H9 (cell line): ENCODE data around the gene NID1. TPM values are rescaled to one million over a fixed set of nuclear protein-coding genes. Genes with fewer than 3 reads are reported as not detected.

Source experiments
- DNase-seq: peaks from one replicate; pipeline ENCODE4 v3.0.0-alpha.2; 2017
- H2AFZ ChIP-seq: one replicate; pipeline ENCODE4 v1.6.1; 2013; ENCODE audit warnings: mild to moderate bottlenecking, low read length, control low read depth, moderate library complexity
- H2AK5ac ChIP-seq: 2 replicates; pipeline ENCODE4 v1.6.1; 2013; ENCODE audit warnings: low read length, control low read depth, mixed read lengths; ENCODE audit not compliant: insufficient read length
- H2BK120ac ChIP-seq: one replicate; pipeline ENCODE4 v1.6.1; 2013; ENCODE audit warnings: low read depth, mild to moderate bottlenecking, low read length, control low read depth, inconsistent platforms; ENCODE audit not compliant: poor library complexity, severe bottlenecking
- H2BK12ac ChIP-seq: 2 replicates; pipeline ENCODE4 v1.6.1; 2013; ENCODE audit warnings: low read length, control low read depth, mixed read lengths, low read depth; ENCODE audit not compliant: insufficient read length
- H2BK15ac ChIP-seq: 2 replicates; pipeline ENCODE4 v1.6.1; 2013; ENCODE audit warnings: low read depth, low read length, control low read depth
- H2BK20ac ChIP-seq: one replicate; pipeline ENCODE4 v1.6.1; 2013; ENCODE audit warnings: low read depth, mild to moderate bottlenecking, low read length, control low read depth, inconsistent platforms; ENCODE audit not compliant: poor library complexity, severe bottlenecking
- H2BK5ac ChIP-seq: 2 replicates; pipeline ENCODE4 v1.6.1; 2013; ENCODE audit warnings: low read length, control low read depth, mixed read lengths; ENCODE audit not compliant: insufficient read length
- H3K14ac ChIP-seq: 2 replicates; pipeline ENCODE4 v1.6.1; 2013; ENCODE audit warnings: low read length, control low read depth; ENCODE audit not compliant: insufficient read depth
- H3K18ac ChIP-seq: 2 replicates; pipeline ENCODE4 v1.6.1; 2013; ENCODE audit warnings: low read depth, mild to moderate bottlenecking, mixed read lengths, low read length, control low read depth; ENCODE audit not compliant: insufficient read length
- H3K23ac ChIP-seq: 2 replicates; pipeline ENCODE4 v1.6.1; 2013; ENCODE audit warnings: low read length, control low read depth, mixed read lengths, low read depth; ENCODE audit not compliant: insufficient read length
- H3K23me2 ChIP-seq: 2 replicates; pipeline ENCODE4 v1.6.1; 2013; ENCODE audit warnings: low read depth, mild to moderate bottlenecking, mixed read lengths, low read length, control low read depth; ENCODE audit not compliant: insufficient read length, poor library complexity, severe bottlenecking
- H3K27ac ChIP-seq: 2 replicates; pipeline ENCODE4 v1.5.1; 2013; ENCODE audit warnings: low read length, control low read depth, mixed read lengths, low read depth; ENCODE audit not compliant: insufficient read length
- H3K27me3 ChIP-seq: 2 replicates; pipeline ENCODE4 v1.6.1; 2013; ENCODE audit warnings: low read length, control low read depth, inconsistent platforms; ENCODE audit not compliant: insufficient read depth
- H3K4ac ChIP-seq: 2 replicates; pipeline ENCODE4 v1.6.1; 2013; ENCODE audit warnings: low read depth, mild to moderate bottlenecking, control low read depth, inconsistent platforms, low read length, moderate library complexity
- H3K4me1 ChIP-seq: 2 replicates; pipeline ENCODE4 v1.6.1; 2013; ENCODE audit warnings: low read length, control low read depth, inconsistent platforms; ENCODE audit not compliant: insufficient read depth
- H3K4me2 ChIP-seq: 2 replicates; pipeline ENCODE4 v1.6.1; 2013; ENCODE audit warnings: low read length, control low read depth, mixed read lengths; ENCODE audit not compliant: insufficient read length, insufficient read depth
- H3K56ac ChIP-seq: 2 replicates; pipeline ENCODE4 v1.6.1; 2013; ENCODE audit warnings: low read depth, mild to moderate bottlenecking, mixed read lengths, low read length, control low read depth; ENCODE audit not compliant: insufficient read length
- H3K79me1 ChIP-seq: 2 replicates; pipeline ENCODE4 v1.6.1; 2013; ENCODE audit warnings: low read depth, mild to moderate bottlenecking, moderate library complexity, low read length, control low read depth, inconsistent platforms; ENCODE audit not compliant: insufficient read depth, poor library complexity, severe bottlenecking
- H3K79me2 ChIP-seq: 2 replicates; pipeline ENCODE4 v1.6.1; 2013; ENCODE audit warnings: low read length, control low read depth, inconsistent platforms; ENCODE audit not compliant: insufficient read depth
- H3K9ac ChIP-seq: 2 replicates; pipeline ENCODE4 v1.6.1; 2013; ENCODE audit warnings: low read length, control low read depth, mixed read lengths; ENCODE audit not compliant: insufficient read length; ENCODE audit errors: extremely low read depth
- H3K9me3 ChIP-seq: one replicate; pipeline ENCODE4 v1.6.1; 2013; ENCODE audit warnings: low read depth, low read length, inconsistent platforms; ENCODE audit not compliant: control insufficient read depth
- H3T11ph ChIP-seq: one replicate; pipeline ENCODE4 v1.6.1; 2013; ENCODE audit warnings: mild to moderate bottlenecking, low read length, control low read depth, inconsistent platforms
- H4K20me1 ChIP-seq: one replicate; pipeline ENCODE4 v1.6.1; 2013; ENCODE audit not compliant: control insufficient read depth, insufficient read length, insufficient read depth
- H4K5ac ChIP-seq: 2 replicates; pipeline ENCODE4 v1.6.1; 2013; ENCODE audit warnings: low read depth, mild to moderate bottlenecking, mixed read lengths, low read length, control low read depth; ENCODE audit not compliant: insufficient read length
- H4K8ac ChIP-seq: replicated peaks from 2 replicates; pipeline ENCODE4 v1.6.1; 2013; ENCODE audit warnings: low read length, control low read depth, mixed read lengths, low read depth; ENCODE audit not compliant: insufficient read length
- H4K91ac ChIP-seq: 2 replicates; pipeline ENCODE4 v1.6.1; 2013; ENCODE audit warnings: low read depth, mild to moderate bottlenecking, moderate library complexity, mixed read lengths, low read length, control low read depth; ENCODE audit not compliant: insufficient read length
- H3K27ac Mint-ChIP-seq, 3 experiments: 2 replicates in 2 of 3; 3 replicates in 1 of 3; pipeline ENCODE4 v1.8.0; 2020 to 2021; ENCODE audit warnings: mixed read lengths in 3 of 3, mild to moderate bottlenecking in 1 of 3, moderate library complexity in 1 of 3
- H3K27me3 Mint-ChIP-seq: 2 replicates; pipeline ENCODE4 v1.8.0; 2021; ENCODE audit warnings: low read depth, mild to moderate bottlenecking, moderate library complexity, mixed read lengths
- H3K36me3 Mint-ChIP-seq, 3 experiments: 2 replicates in 2 of 3; 3 replicates in 1 of 3; pipeline ENCODE4 v1.8.0; 2020 to 2021; ENCODE audit warnings: low read depth in 3 of 3, mixed read lengths in 3 of 3; ENCODE audit not compliant: insufficient read depth in 1 of 3
- H3K4me1 Mint-ChIP-seq, 2 experiments: 2 replicates each; pipeline ENCODE4 v1.8.0; 2020; ENCODE audit warnings: mixed read lengths in 2 of 2
- H3K4me3 Mint-ChIP-seq, 2 experiments: 2 replicates in 1 of 2; 3 replicates in 1 of 2; pipeline ENCODE4 v1.8.0; 2020 to 2021; ENCODE audit warnings: mild to moderate bottlenecking in 2 of 2, mixed read lengths in 2 of 2, moderate library complexity in 1 of 2
- H3K9me3 Mint-ChIP-seq, 2 experiments: 2 replicates in 1 of 2; 3 replicates in 1 of 2; pipeline ENCODE4 v1.8.0; 2020; ENCODE audit warnings: mild to moderate bottlenecking in 2 of 2, mixed read lengths in 2 of 2, moderate library complexity in 1 of 2
- WGBS: extraction: QIAGEN DNeasy Blood & Tissue Kit; methylation state at CpG from one replicate; pipeline ENCODE4 v1.1.7; 2013; ENCODE audit warnings: missing lambda C conversion rate, low lambda C conversion rate, mixed read lengths; ENCODE audit not compliant: insufficient read length; ENCODE audit errors: extremely low coverage; 5-methylcytosine and 5-hydroxymethylcytosine counted together
- total RNA-seq: library from RNA; stranded (reverse); gene quantifications from 2 replicates; pipeline ENCODE4 v1.2.1, GENCODE V29; 2021
- TF ChIP-seq, protein P1 (sequence below): fragments of 200-600 bp; sonication (generic); conservative IDR thresholded peaks from 3 replicates; pipeline ENCODE4 v1.8.0; 2021; ENCODE audit warnings: antibody characterized with exemption, mild to moderate bottlenecking

The NID1 gene
- total RNA-seq, 1 experiment from 2014 or later = 28.5 TPM

DNA sequence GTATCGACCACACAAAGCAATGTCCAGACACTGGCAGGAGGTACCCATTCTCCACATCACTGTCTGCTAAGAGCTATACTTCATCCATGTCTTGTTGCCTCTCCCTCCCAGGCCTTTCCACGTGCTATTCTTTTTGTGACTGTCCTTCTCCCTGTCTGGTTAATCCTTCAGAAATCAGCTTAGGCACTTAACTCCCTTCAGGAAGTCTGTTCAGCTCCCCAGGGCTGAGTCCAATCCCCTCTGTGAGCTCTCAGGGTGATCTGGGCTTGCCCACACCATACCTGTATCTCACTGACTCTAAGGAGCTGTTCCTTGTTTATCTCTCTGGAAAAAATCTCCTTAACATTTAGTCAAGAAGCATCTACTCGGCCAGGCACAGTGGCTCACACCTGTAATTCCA, 69.4 kb downstream of the NID1 start:
- Mint-ChIP-seq H3K4me3 (no peak overlapping the region), H3K27ac (peak overlapping the region in 1 of 3 experiments; percentile 30; a peak in 1 of 7 replicates), H3K4me1 (peaks cover 12 to 15% of the 10 kb centered on the region in 2 experiments), H3K27me3 (no peaks in the 10 kb centered on the region), H3K36me3 (peaks cover 4 to 11% (median 7%) of the 10 kb centered on the region in 3 experiments), H3K9me3 (peaks cover 1 to 6% of the 10 kb centered on the region in 2 experiments; a peak in 2 of 5 replicates)
- TF ChIP-seq, protein P1, sequence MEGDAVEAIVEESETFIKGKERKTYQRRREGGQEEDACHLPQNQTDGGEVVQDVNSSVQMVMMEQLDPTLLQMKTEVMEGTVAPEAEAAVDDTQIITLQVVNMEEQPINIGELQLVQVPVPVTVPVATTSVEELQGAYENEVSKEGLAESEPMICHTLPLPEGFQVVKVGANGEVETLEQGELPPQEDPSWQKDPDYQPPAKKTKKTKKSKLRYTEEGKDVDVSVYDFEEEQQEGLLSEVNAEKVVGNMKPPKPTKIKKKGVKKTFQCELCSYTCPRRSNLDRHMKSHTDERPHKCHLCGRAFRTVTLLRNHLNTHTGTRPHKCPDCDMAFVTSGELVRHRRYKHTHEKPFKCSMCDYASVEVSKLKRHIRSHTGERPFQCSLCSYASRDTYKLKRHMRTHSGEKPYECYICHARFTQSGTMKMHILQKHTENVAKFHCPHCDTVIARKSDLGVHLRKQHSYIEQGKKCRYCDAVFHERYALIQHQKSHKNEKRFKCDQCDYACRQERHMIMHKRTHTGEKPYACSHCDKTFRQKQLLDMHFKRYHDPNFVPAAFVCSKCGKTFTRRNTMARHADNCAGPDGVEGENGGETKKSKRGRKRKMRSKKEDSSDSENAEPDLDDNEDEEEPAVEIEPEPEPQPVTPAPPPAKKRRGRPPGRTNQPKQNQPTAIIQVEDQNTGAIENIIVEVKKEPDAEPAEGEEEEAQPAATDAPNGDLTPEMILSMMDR = no peak
- Histone ChIP-seq H3K23me2 (no peaks in the 10 kb centered on the region), H3K4me1 (no peaks in the 10 kb centered on the region), H4K20me1 (no peaks in the 10 kb centered on the region), H3K18ac (no peak overlapping the region), H2AFZ (no peak overlapping the region), H2AK5ac (no peak overlapping the region), H3K27me3 (no peaks in the 10 kb centered on the region), H2BK12ac (no peak overlapping the region), H3K56ac (no peak overlapping the region), H3K23ac (no peak overlapping the region), H3T11ph (no peak overlapping the region), H3K4me2 (no peak overlapping the region), H2BK5ac (no peak overlapping the region), H3K27ac (no peak overlapping the region), H3K4ac (no peak overlapping the region), H2BK120ac (no peak overlapping the region), H4K5ac (no peak overlapping the region), H3K79me2 (no peaks in the 10 kb centered on the region), H3K9me3 (peaks cover 1% of the 10 kb centered on the region), H4K91ac (no peak overlapping the region), H3K14ac (no peak overlapping the region), H2BK20ac (no peak overlapping the region), H4K8ac (no peak overlapping the region), H3K79me1 (no peaks in the 10 kb centered on the region), H2BK15ac (no peak overlapping the region), H3K9ac (no peak overlapping the region)
- no CpG with 5 or more reads among the region's 3 CpGs for WGBS
- DNase-seq = no peak
